A673 (cell line): ENCODE data around the gene ADM2. TPM values are rescaled to one million over a fixed set of nuclear protein-coding genes. Genes with fewer than 3 reads are reported as not detected.

Source experiments
- BruUV-seq: library from RNA; stranded (reverse); fragments of 400-500 nt; replicated peaks from 2 replicates; lab custom pipeline; 2021; lab: Mats Ljungman, UMichigan
- CTCF ChIA-PET: fragments of 300-600 bp; sonication (Branson Sonifier 250); formaldehyde crosslinking; loops from one replicate; lab custom pipeline; 2022; ENCODE audit warnings: antibody characterized with exemption; lab: Charles Lee
- POLR2A ChIA-PET: fragments of 300-600 bp; sonication (Branson Sonifier 250); formaldehyde crosslinking; loops from one replicate; lab custom pipeline; 2022; ENCODE audit warnings: antibody characterized with exemption; ENCODE audit not compliant: low non-redundant PET; lab: Charles Lee
- DNase-seq: peaks from one replicate; pipeline ENCODE4 v3.0.0-alpha.2; 2015; ENCODE audit warnings: low spot score
- H3K27ac ChIP-seq: fragments of 200-600 bp; sonication (generic); 2 replicates; pipeline ENCODE4 v1.5.1; 2016; ENCODE audit warnings: mixed run types, low read depth, mild to moderate bottlenecking, mixed read lengths, antibody characterized with exemption, low read length; ENCODE audit not compliant: poor library complexity, severe bottlenecking
- H3K27me3 ChIP-seq: fragments of 200-600 bp; sonication (generic); replicated peaks from 2 replicates; pipeline ENCODE4 v1.6.1; 2017; ENCODE audit warnings: mixed run types, low read depth, mild to moderate bottlenecking, mixed read lengths, antibody characterized with exemption, low read length; ENCODE audit not compliant: insufficient read depth, poor library complexity
- H3K36me3 ChIP-seq: fragments of 200-600 bp; sonication (generic); 2 replicates; pipeline ENCODE4 v1.6.1; 2016; ENCODE audit warnings: mixed run types, mild to moderate bottlenecking, mixed read lengths, antibody characterized with exemption, low read length; ENCODE audit not compliant: insufficient read depth, poor library complexity, severe bottlenecking
- H3K4me1 ChIP-seq: fragments of 200-600 bp; sonication (generic); 2 replicates; pipeline ENCODE4 v1.6.1; 2017; ENCODE audit warnings: mixed run types, mild to moderate bottlenecking, mixed read lengths, antibody characterized with exemption, low read length; ENCODE audit not compliant: insufficient read depth, poor library complexity, severe bottlenecking
- H3K4me3 ChIP-seq: fragments of 200-600 bp; sonication (generic); 2 replicates; pipeline ENCODE4 v1.5.1; 2016; ENCODE audit warnings: low read depth, mixed run types, mild to moderate bottlenecking, mixed read lengths, low read length; ENCODE audit not compliant: poor library complexity, severe bottlenecking
- H3K9me3 ChIP-seq: fragments of 200-600 bp; sonication (generic); 2 replicates; pipeline ENCODE4 v1.6.1; 2016; ENCODE audit warnings: mixed run types, low read depth, mild to moderate bottlenecking, mixed read lengths, antibody characterized with exemption, low read length; ENCODE audit not compliant: poor library complexity, severe bottlenecking
- CTCF ChIP-seq: fragments of 300-800, 200-600 bp; sonication (generic); conservative IDR thresholded peaks from 2 replicates; pipeline ENCODE4 v1.5.1; 2017; ENCODE audit warnings: low read depth, mild to moderate bottlenecking, antibody characterized with exemption, low read length, moderate library complexity, mixed read lengths
- EZH2 ChIP-seq: fragments of 200-600 bp; sonication (generic); IDR thresholded peaks from 2 replicates; pipeline ENCODE4 v1.6.1; 2017; ENCODE audit warnings: borderline replicate concordance, low read depth, mild to moderate bottlenecking, mixed read lengths, antibody characterized with exemption, low read length; ENCODE audit not compliant: poor library complexity, severe bottlenecking
- intact Hi-C: fragments of 100-400 bp; cut with micrococcal nuclease; formaldehyde crosslinking; loops from one replicate; pipeline ENCODE4 v1.10.0; 2022; ENCODE audit not compliant: unreplicated experiment
- total RNA-seq: library from RNA; stranded (reverse); gene quantifications from 2 replicates; pipeline ENCODE4 v1.2.3, GENCODE V29; 2021

The ADM2 gene
- total RNA-seq, 1 experiment from 2014 or later = 5.4 TPM

DNA sequence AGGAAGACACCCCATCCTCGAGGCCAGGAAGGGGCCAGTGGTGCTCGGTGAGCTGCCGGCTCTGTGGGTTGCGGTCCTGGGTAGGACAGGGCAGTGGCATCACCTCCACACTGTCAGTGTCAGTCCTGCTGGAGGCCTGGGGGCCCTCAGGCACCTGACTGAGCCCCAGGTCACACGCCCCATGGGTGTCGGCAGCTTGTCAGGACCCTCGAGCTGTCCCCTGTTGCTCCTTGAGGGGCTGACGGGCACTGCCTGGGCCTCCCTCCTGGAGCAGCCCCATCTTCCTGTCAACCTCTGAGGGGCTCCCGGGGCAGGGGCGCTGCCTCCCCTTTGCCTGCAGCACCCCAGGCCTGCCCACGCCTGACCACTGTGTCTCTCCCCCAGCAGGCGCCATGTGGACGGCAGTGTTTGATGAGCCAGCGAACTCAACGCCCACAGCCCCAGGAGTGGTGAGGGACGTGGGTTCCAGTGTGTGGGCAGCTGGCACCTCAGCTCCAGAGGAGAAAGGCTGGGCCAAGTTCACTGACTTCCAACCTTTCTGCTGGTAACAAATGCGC is 42.0 kb upstream of the ADM2 start:
- CTCF ChIA-PET = no interaction called here
- no TSS peak for BruUV-seq
- TF ChIP-seq CTCF (no peak), EZH2 (no peak)
- Histone ChIP-seq H3K27me3 (no peaks in the 10 kb centered on the region), H3K27ac (no peak overlapping the region), H3K36me3 (peaks cover 57% of the 10 kb centered on the region), H3K4me1 (no peaks in the 10 kb centered on the region), H3K9me3 (no peaks in the 10 kb centered on the region), H3K4me3 (no peak overlapping the region)
- POLR2A ChIA-PET = no interaction called here
- no peak for DNase-seq
- intact Hi-C loops = no loop called here

DNA sequence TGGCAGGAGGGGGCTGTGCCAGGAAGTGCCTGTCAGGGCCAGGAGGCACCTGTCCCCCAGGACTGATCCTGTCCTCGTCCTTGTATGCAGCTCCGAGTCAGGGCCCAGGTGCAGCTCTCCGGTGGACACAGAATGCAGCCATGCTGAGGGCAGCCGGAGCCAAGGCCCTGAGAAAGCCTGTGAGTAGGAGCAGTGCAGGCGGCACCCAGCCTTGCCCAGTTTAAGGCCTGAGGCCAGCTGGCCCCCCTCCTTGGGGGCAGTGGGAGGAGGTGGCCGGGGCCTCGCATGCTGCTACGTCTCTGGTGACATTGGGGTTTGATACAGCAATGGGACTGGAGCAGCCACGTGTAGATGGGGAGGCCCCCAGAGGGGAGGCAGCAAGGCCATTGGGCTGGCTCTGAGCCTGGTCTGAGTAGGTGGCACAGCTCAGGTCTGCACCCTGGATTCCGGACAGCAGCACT is 41.4 kb upstream of the ADM2 start:
- intact Hi-C loops = no loop called here
- Histone ChIP-seq H3K9me3 (no peaks in the 10 kb centered on the region), H3K27ac (no peak overlapping the region), H3K4me1 (no peaks in the 10 kb centered on the region), H3K4me3 (no peak overlapping the region), H3K36me3 (peaks cover 62% of the 10 kb centered on the region), H3K27me3 (no peaks in the 10 kb centered on the region)
- no TSS peak for BruUV-seq
- TF ChIP-seq CTCF (no peak), EZH2 (no peak)
- no peak for DNase-seq
- CTCF ChIA-PET = no interaction called here
- POLR2A ChIA-PET = no interaction called here

GRCh38 chr22:50440544-50441249 is 40.6 kb upstream of the ADM2 start:
- Histone ChIP-seq H3K4me3 (no peak overlapping the region), H3K9me3 (no peaks in the 10 kb centered on the region), H3K36me3 (peaks cover 65% of the 10 kb centered on the region), H3K27ac (no peak overlapping the region), H3K27me3 (no peaks in the 10 kb centered on the region), H3K4me1 (no peaks in the 10 kb centered on the region)
- CTCF ChIA-PET = no interaction called here
- POLR2A ChIA-PET = no interaction called here
- no TSS peak for BruUV-seq
- TF ChIP-seq EZH2 (no peak), CTCF (no peak)
- intact Hi-C loops = no loop called here
- no peak for DNase-seq
